GM06990 (cell line): Measurements from ENCODE around the gene PMPCA.
A peak's percentile ranks its signal among the peaks of the same experiment; 100 is the strongest.

Experiments used
- DNase-seq: peaks from one replicate; pipeline ENCODE4 v3.0.0-alpha.2; 2011; ENCODE audit not compliant: insufficient read length; ENCODE audit errors: extremely low read depth
- H3K27me3 ChIP-seq: replicated peaks from 2 replicates; pipeline ENCODE4 v1.6.0; 2011; ENCODE audit warnings: low read length; ENCODE audit not compliant: control insufficient read depth, insufficient read depth
- H3K36me3 ChIP-seq: 2 replicates; pipeline ENCODE4 v1.5.1; 2011; ENCODE audit warnings: low read length; ENCODE audit not compliant: control insufficient read depth, insufficient read depth
- H3K4me3 ChIP-seq: replicated peaks from 2 replicates; pipeline ENCODE4 v1.5.1; 2011; ENCODE audit warnings: low read depth, mild to moderate bottlenecking, control low read depth, low read length
- TF ChIP-seq, protein P1 (sequence below): IDR thresholded peaks from 2 replicates; pipeline ENCODE4 v1.5.1; 2011; ENCODE audit warnings: low read length, control low read depth, mild to moderate bottlenecking, inconsistent platforms; ENCODE audit not compliant: insufficient read depth, poor library complexity, severe bottlenecking

Gene PMPCA

GRCh38 chr9:136409557-136410455, 652 bp upstream of the PMPCA start:
- peak; percentile 60 for DNase-seq
- TF ChIP-seq, protein P1, sequence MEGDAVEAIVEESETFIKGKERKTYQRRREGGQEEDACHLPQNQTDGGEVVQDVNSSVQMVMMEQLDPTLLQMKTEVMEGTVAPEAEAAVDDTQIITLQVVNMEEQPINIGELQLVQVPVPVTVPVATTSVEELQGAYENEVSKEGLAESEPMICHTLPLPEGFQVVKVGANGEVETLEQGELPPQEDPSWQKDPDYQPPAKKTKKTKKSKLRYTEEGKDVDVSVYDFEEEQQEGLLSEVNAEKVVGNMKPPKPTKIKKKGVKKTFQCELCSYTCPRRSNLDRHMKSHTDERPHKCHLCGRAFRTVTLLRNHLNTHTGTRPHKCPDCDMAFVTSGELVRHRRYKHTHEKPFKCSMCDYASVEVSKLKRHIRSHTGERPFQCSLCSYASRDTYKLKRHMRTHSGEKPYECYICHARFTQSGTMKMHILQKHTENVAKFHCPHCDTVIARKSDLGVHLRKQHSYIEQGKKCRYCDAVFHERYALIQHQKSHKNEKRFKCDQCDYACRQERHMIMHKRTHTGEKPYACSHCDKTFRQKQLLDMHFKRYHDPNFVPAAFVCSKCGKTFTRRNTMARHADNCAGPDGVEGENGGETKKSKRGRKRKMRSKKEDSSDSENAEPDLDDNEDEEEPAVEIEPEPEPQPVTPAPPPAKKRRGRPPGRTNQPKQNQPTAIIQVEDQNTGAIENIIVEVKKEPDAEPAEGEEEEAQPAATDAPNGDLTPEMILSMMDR = no peak

DNA sequence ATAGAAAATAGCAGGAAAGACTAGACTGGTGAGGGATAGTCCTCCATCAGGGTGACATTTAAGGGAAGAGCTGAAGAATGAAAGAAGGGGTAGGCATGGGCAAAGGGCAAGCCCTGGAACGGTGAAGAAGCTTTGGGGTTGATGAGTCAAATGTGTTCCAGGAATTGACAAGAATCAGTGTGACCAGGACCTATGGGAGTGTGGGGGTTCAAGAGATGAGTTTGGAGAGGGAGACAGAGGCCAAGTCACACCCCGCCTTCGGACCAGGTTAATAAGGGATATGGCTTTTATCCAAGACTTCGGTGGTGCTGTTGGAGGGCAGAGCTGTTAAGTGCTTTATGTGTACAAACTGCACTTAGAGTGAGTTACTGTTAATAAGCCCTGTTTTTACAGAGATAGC, 920 bp downstream of the PMPCA start:
- H3K36me3 ChIP-seq = peaks cover 34% of the 10 kb centered on the region
- H3K27me3 ChIP-seq = no peaks in the 10 kb centered on the region
- H3K4me3 ChIP-seq = peak overlapping the region; percentile 90
- no peak for DNase-seq
- TF ChIP-seq, protein P1 = no peak

More at GRCh38 chr9:136409557-136410455, 652 bp upstream of the PMPCA start:
- H3K36me3 ChIP-seq = peaks cover 30% of the 10 kb centered on the region
- H3K4me3 ChIP-seq = peak overlapping the region; percentile 90
- no peaks in the 10 kb centered on the region for H3K27me3 ChIP-seq

- Histone ChIP-seq H3K36me3 (peaks cover 31% of the 10 kb centered on the region), H3K4me3 (no peak overlapping the region), H3K27me3 (no peaks in the 10 kb centered on the region)
- no peak for DNase-seq
- TF ChIP-seq, protein P1 = no peak
Observed at GRCh38 chr9:136412962-136413361, 2.5 kb downstream of the PMPCA start.

DNA sequence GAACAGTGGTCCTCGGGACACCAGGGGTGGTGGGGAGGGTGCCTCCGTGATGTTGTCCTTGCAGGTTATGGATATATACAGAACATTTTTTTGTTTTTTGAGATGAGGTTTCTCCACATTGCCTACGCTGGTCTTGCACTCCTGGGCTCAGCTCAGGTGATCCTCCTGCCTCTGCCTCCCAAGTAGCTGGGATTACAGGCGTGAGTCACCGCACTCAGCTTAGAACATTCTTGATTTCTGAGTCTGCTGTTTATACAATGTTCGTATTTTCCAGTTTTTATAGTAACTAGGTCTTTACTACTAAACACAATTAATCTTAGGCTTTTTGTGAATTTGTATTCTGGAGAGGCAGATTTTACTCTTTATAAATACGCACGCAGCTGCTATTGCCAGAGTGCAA, 6.0 kb downstream of the PMPCA start:
- DNase-seq = no peak
- Histone ChIP-seq H3K27me3 (no peaks in the 10 kb centered on the region), H3K36me3 (peaks cover 42% of the 10 kb centered on the region), H3K4me3 (no peak overlapping the region)
- TF ChIP-seq, protein P1 = no peak

- TF ChIP-seq, protein P1 = no peak
- no peak for DNase-seq
- no peaks in the 10 kb centered on the region for H3K27me3 ChIP-seq
- H3K36me3 ChIP-seq = peaks cover 44% of the 10 kb centered on the region
- no peak overlapping the region for H3K4me3 ChIP-seq
Observed at GRCh38 chr9:136416914-136417313, 6.5 kb downstream of the PMPCA start.
